ENCODE results near the gene CACNG4. TPM values are rescaled to one million over a fixed set of nuclear protein-coding genes. Genes with fewer than 3 reads are reported as not detected.

Gene CACNG4
- polyA plus RNA-seq, 3 donors: not detected

GRCh38 chr17:66996926-66997325 is 32.4 kb downstream of the CACNG4 start:
- H3K9me3 ChIP-seq (replicated peaks in 1 of 2; ENCODE audit: control insufficient read depth in 1 of 2, insufficient read depth in 1 of 2, low read length in 2 of 2): peaks cover 0 to 25% of the 10 kb centered on the region in 2 donors
- H3K79me2 ChIP-seq (ENCODE audit: insufficient read depth, low read length): no peaks in the 10 kb centered on the region
- intact Hi-C loops (cut with micrococcal nuclease): no loop called here
- no peaks in the 10 kb centered on the region for H3K4me1 ChIP-seq (ENCODE audit: control insufficient read depth in 1 of 2, insufficient read depth in 2 of 2, low read length in 2 of 2)
- H4K20me1 ChIP-seq (ENCODE audit: insufficient read depth, low read length): no peaks in the 10 kb centered on the region
- DNase-seq: no peak
- H3K36me3 Mint-ChIP-seq: no peaks in the 10 kb centered on the region
- H3K9me3 Mint-ChIP-seq: peaks cover 5 to 17% (median 15%) of the 10 kb centered on the region in 7 donors
- peaks cover 2 to 7% (median 4%) of the 10 kb centered on the region in 3 donors for H3K27me3 Mint-ChIP-seq (ENCODE audit: low read depth in 3 of 3)
- no peak overlapping the region for H2AFZ ChIP-seq (ENCODE audit: insufficient read depth, low read depth, low read length, poor library complexity, severe bottlenecking)
- H3K4me1 Mint-ChIP-seq: no peaks in the 10 kb centered on the region
- 98% methylated on average over 5 of the region's 5 CpGs for WGBS (ENCODE audit: insufficient coverage)
- no peak for TF ChIP-seq CTCF (IDR thresholded peaks at IDR 0.05)
- H3K27ac ChIP-seq (ENCODE audit: low read depth in 1 of 2, low read length in 2 of 2): no peak overlapping the region
- no peak overlapping the region for H3K4me2 ChIP-seq (replicated peaks; ENCODE audit: extremely low read depth, low read length, poor library complexity, severe bottlenecking)
- H3K27me3 ChIP-seq (ENCODE audit: control insufficient read depth in 2 of 2, insufficient read depth in 2 of 2, low read length in 2 of 2): no peaks in the 10 kb centered on the region
- H3K4me3 Mint-ChIP-seq: no peak overlapping the region
- no peak overlapping the region for H3K27ac Mint-ChIP-seq
- H3K36me3 ChIP-seq (replicated peaks in 1 of 2; ENCODE audit: control insufficient read depth in 1 of 2, insufficient read depth in 2 of 2, low read length in 2 of 2): no peaks in the 10 kb centered on the region
- no peak overlapping the region for H3K4me3 ChIP-seq (replicated peaks in 1 of 3; ENCODE audit: low read depth in 2 of 3, low read length in 3 of 3)
- no peak overlapping the region for H3K9ac ChIP-seq (ENCODE audit: insufficient read depth, low read length, poor library complexity, severe bottlenecking)

- 100% methylated on average over 1 of the region's 2 CpGs for WGBS (ENCODE audit: insufficient coverage)
Measured at GRCh38 chr17:67003231-67003630, 38.7 kb downstream of the CACNG4 start.

More at GRCh38 chr17:67003231-67003630, 38.7 kb downstream of the CACNG4 start:
- Mint-ChIP-seq H3K36me3 (no peaks in the 10 kb centered on the region), H3K9me3 (peaks cover 7 to 29% (median 19%) of the 10 kb centered on the region in 7 donors), H3K4me3 (no peak overlapping the region), H3K27ac (no peak overlapping the region), H3K4me1 (no peaks in the 10 kb centered on the region), H3K27me3 (ENCODE audit: low read depth in 3 of 3) (peaks cover 6 to 11% (median 10%) of the 10 kb centered on the region in 3 donors)
- no peak overlapping the region for H3K9ac ChIP-seq (ENCODE audit: insufficient read depth, low read length, poor library complexity, severe bottlenecking)
- H2AFZ ChIP-seq (ENCODE audit: insufficient read depth, low read depth, low read length, poor library complexity, severe bottlenecking): no peak overlapping the region
- no peaks in the 10 kb centered on the region for H4K20me1 ChIP-seq (ENCODE audit: insufficient read depth, low read length)
- no peaks in the 10 kb centered on the region for H3K27me3 ChIP-seq (ENCODE audit: control insufficient read depth in 2 of 2, insufficient read depth in 2 of 2, low read length in 2 of 2)
- H3K4me3 ChIP-seq (replicated peaks in 1 of 3; ENCODE audit: low read depth in 2 of 3, low read length in 3 of 3): no peak overlapping the region
- DNase-seq: no peak
- no peaks in the 10 kb centered on the region for H3K79me2 ChIP-seq (ENCODE audit: insufficient read depth, low read length)
- no peak overlapping the region for H3K27ac ChIP-seq (ENCODE audit: low read depth in 1 of 2, low read length in 2 of 2)
- no peak overlapping the region for H3K4me2 ChIP-seq (replicated peaks; ENCODE audit: extremely low read depth, low read length, poor library complexity, severe bottlenecking)
- peaks cover 0 to 32% of the 10 kb centered on the region in 2 donors for H3K9me3 ChIP-seq (replicated peaks in 1 of 2; ENCODE audit: control insufficient read depth in 1 of 2, insufficient read depth in 1 of 2, low read length in 2 of 2)
- no peaks in the 10 kb centered on the region for H3K4me1 ChIP-seq (ENCODE audit: control insufficient read depth in 1 of 2, insufficient read depth in 2 of 2, low read length in 2 of 2)
- intact Hi-C loops (cut with micrococcal nuclease): no loop called here
- TF ChIP-seq CTCF (IDR thresholded peaks at IDR 0.05): no peak
- no peaks in the 10 kb centered on the region for H3K36me3 ChIP-seq (replicated peaks in 1 of 2; ENCODE audit: control insufficient read depth in 1 of 2, insufficient read depth in 2 of 2, low read length in 2 of 2)

Measured in CD14-positive monocyte (primary cell).